EH (cell line): ENCODE measurements around the gene SYTL3.

ENCODE experiments used
- DNase-seq: peaks from one replicate; pipeline ENCODE4 v3.0.0-alpha.2; 2015; ENCODE audit warnings: low read depth

The SYTL3 gene

GRCh38 chr6:158760618-158761250, 110.9 kb downstream of the SYTL3 start:
- DNase-seq, result no peak

- no peak for DNase-seq
Measured at GRCh38 chr6:158761746-158762145, 111.9 kb downstream of the SYTL3 start.

- no peak for DNase-seq
Measured at GRCh38 chr6:158762787-158763433, 113.1 kb downstream of the SYTL3 start.

GRCh38 chr6:158763434-158764182, 113.8 kb downstream of the SYTL3 start:
- no peak for DNase-seq

- DNase-seq, result no peak
Measured at GRCh38 chr6:158764183-158764849, 114.5 kb downstream of the SYTL3 start.

- DNase-seq, result no peak
Measured at GRCh38 chr6:158764926-158765325, 115.1 kb downstream of the SYTL3 start.

- DNase-seq, result no peak
Measured at GRCh38 chr6:158765499-158766068, 115.7 kb downstream of the SYTL3 start.

- DNase-seq, result no peak
Measured at GRCh38 chr6:158766621-158767455, 117.0 kb downstream of the SYTL3 start.

- no peak for DNase-seq
Measured at GRCh38 chr6:158767709-158768108, 117.9 kb downstream of the SYTL3 start.

GRCh38 chr6:158768436-158768835, 118.6 kb downstream of the SYTL3 start:
- no peak for DNase-seq

- no peak for DNase-seq
Measured at GRCh38 chr6:158769234-158769770, 119.4 kb downstream of the SYTL3 start.

- no peak for DNase-seq
Measured at GRCh38 chr6:158769771-158770432, 120.0 kb downstream of the SYTL3 start.

GRCh38 chr6:158770533-158771330, 120.9 kb downstream of the SYTL3 start:
- no peak for DNase-seq

- DNase-seq, result no peak
Measured at GRCh38 chr6:158771399-158772152, 121.7 kb downstream of the SYTL3 start.

GRCh38 chr6:158772172-158772571, 122.3 kb downstream of the SYTL3 start:
- DNase-seq, result no peak

GRCh38 chr6:158772851-158773371, 123.1 kb downstream of the SYTL3 start:
- DNase-seq, result peak; percentile 46

- no peak for DNase-seq
Measured at GRCh38 chr6:158773581-158774449, 124.0 kb downstream of the SYTL3 start.
